ENCODE measurements around the gene OR6B3.
A peak's percentile ranks its signal among the peaks of the same experiment; 100 is the strongest.
"Not testable (repeated sequence)": the region's sequence is repeated elsewhere in the genome, so short reads cannot be mapped to it uniquely, and the experiment has no call there.

OR6B3 gene

GRCh38 chr2:240055177-240055917, 2.0 kb upstream of the OR6B3 start:
- peaks cover 31% of the 10 kb centered on the region for H3K27me3 Mint-ChIP-seq
- no peaks in the 10 kb centered on the region for H3K9me3 Mint-ChIP-seq
- no peak overlapping the region for H3K27ac Mint-ChIP-seq
- no peaks in the 10 kb centered on the region for H3K36me3 Mint-ChIP-seq
- H3K4me3 Mint-ChIP-seq = no peak overlapping the region
- H3K4me1 Mint-ChIP-seq = no peaks in the 10 kb centered on the region

DNA sequence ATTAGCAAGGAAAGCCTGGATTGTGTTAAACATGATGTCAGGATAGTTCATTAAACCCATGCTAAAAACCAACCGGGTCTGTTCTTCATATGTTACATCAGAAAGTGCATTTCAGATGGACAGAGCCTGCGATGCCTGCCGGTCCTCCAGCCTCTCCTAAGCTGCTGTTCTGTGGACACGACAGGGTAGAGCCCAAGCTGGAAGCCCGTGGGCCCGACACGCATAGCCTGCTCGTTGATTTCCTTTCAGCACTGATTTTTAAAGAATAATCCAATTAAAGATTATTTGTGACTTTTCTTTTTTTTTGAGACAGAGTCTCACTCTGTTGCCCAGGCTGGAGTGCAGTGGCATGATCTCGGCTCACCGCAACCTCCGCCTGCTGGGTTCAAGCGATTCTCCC, 797 bp downstream of the OR6B3 start:
- H3K9me3 Mint-ChIP-seq = no peaks in the 10 kb centered on the region
- no peak overlapping the region for H3K4me3 Mint-ChIP-seq
- H3K27me3 Mint-ChIP-seq = peaks cover 43% of the 10 kb centered on the region
- H3K27ac Mint-ChIP-seq = no peak overlapping the region
- no peaks in the 10 kb centered on the region for H3K4me1 Mint-ChIP-seq
- H3K36me3 Mint-ChIP-seq = no peaks in the 10 kb centered on the region

DNA sequence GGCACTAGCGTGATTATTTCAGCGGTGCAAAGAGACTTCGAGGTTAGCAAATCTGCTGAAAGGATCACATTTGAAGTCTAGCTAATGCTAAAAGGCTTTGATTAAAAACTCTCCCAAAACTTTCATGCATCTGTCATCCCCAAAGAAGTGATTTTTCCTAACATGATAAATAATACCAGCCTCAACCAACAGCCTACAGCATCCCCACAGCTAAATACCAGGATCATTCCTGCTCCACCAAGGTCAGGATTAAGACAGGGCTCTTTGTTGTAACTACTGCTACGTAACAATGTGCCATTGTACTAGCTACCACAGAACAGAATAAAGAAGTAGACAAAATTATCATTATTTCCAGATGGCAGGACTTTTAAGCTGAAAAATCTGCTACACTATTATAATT, 1.6 kb downstream of the OR6B3 start:
- H3K4me3 Mint-ChIP-seq = no peak overlapping the region
- no peaks in the 10 kb centered on the region for H3K4me1 Mint-ChIP-seq
- peaks cover 46% of the 10 kb centered on the region for H3K27me3 Mint-ChIP-seq
- no peaks in the 10 kb centered on the region for H3K36me3 Mint-ChIP-seq
- H3K27ac Mint-ChIP-seq = no peak overlapping the region
- no peaks in the 10 kb centered on the region for H3K9me3 Mint-ChIP-seq

GRCh38 chr2:240050278-240050677, 3.0 kb downstream of the OR6B3 start:
- Mint-ChIP-seq H3K4me1 (no peaks in the 10 kb centered on the region), H3K9me3 (no peaks in the 10 kb centered on the region), H3K27ac (no peak overlapping the region), H3K36me3 (no peaks in the 10 kb centered on the region), H3K27me3 (peaks cover 37% of the 10 kb centered on the region), H3K4me3 (no peak overlapping the region)

GRCh38 chr2:240048237-240048636, 5.1 kb downstream of the OR6B3 start:
- H3K27me3 Mint-ChIP-seq = peaks cover 29% of the 10 kb centered on the region
- no peak overlapping the region for H3K27ac Mint-ChIP-seq
- no peaks in the 10 kb centered on the region for H3K36me3 Mint-ChIP-seq
- H3K4me1 Mint-ChIP-seq = no peaks in the 10 kb centered on the region
- H3K9me3 Mint-ChIP-seq = no peaks in the 10 kb centered on the region
- no peak overlapping the region for H3K4me3 Mint-ChIP-seq

- H3K27ac Mint-ChIP-seq = no peak overlapping the region
- H3K27me3 Mint-ChIP-seq = peaks cover 23% of the 10 kb centered on the region
- no peaks in the 10 kb centered on the region for H3K36me3 Mint-ChIP-seq
- no peak overlapping the region for H3K4me3 Mint-ChIP-seq
- no peaks in the 10 kb centered on the region for H3K4me1 Mint-ChIP-seq
- H3K9me3 Mint-ChIP-seq = no peaks in the 10 kb centered on the region
Observed at GRCh38 chr2:240045098-240045497, 8.2 kb downstream of the OR6B3 start.

- H3K4me1 Mint-ChIP-seq, H3K4me3 Mint-ChIP-seq, H3K36me3 Mint-ChIP-seq, H3K27ac Mint-ChIP-seq, H3K9me3 Mint-ChIP-seq: not testable (repeated sequence)
- H3K27me3 Mint-ChIP-seq = peaks cover 19% of the 10 kb centered on the region
Observed at GRCh38 chr2:240044096-240044495, 9.2 kb downstream of the OR6B3 start.

- peaks cover 14% of the 10 kb centered on the region for H3K27me3 Mint-ChIP-seq
- no peaks in the 10 kb centered on the region for H3K4me1 Mint-ChIP-seq
- H3K4me3 Mint-ChIP-seq = no peak overlapping the region
Observed at GRCh38 chr2:240043279-240043989, 9.9 kb downstream of the OR6B3 start.

DNA sequence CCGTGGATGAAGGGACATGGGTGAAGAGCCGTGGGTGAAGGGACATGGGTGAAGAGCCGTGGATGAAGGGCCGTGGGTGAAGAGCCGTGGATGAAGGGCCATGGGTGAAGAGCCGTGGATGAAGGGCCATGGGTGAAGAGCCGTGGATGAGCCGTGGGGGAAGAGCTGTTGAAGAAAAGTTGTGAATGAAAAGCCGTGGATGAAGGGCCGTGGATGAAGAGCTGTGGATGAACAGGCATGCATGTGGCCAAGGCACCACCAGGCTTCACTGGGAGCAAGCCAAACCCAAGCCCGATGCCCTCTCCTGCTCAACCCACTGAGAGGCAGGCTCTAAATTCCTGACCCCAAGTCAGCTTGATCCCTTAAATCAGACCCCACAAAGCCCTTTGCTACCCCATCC, 10.6 kb downstream of the OR6B3 start:
- peaks cover 12% of the 10 kb centered on the region for H3K27me3 Mint-ChIP-seq
- no peak overlapping the region for H3K4me3 Mint-ChIP-seq
- H3K4me1 Mint-ChIP-seq = no peaks in the 10 kb centered on the region
- H3K27ac Mint-ChIP-seq = no peak overlapping the region
- H3K9me3 Mint-ChIP-seq = no peaks in the 10 kb centered on the region
- H3K36me3 Mint-ChIP-seq = no peaks in the 10 kb centered on the region

More at GRCh38 chr2:240043279-240043989, 9.9 kb downstream of the OR6B3 start:
- Mint-ChIP-seq H3K27ac (no peak overlapping the region), H3K9me3 (no peaks in the 10 kb centered on the region), H3K36me3 (no peaks in the 10 kb centered on the region)

GRCh38 chr2:240041363-240041762, 12.0 kb downstream of the OR6B3 start:
- Mint-ChIP-seq H3K9me3 (no peaks in the 10 kb centered on the region), H3K27ac (no peak overlapping the region), H3K27me3 (peaks cover 12% of the 10 kb centered on the region), H3K36me3 (no peaks in the 10 kb centered on the region), H3K4me3 (no peak overlapping the region), H3K4me1 (no peaks in the 10 kb centered on the region)

DNA sequence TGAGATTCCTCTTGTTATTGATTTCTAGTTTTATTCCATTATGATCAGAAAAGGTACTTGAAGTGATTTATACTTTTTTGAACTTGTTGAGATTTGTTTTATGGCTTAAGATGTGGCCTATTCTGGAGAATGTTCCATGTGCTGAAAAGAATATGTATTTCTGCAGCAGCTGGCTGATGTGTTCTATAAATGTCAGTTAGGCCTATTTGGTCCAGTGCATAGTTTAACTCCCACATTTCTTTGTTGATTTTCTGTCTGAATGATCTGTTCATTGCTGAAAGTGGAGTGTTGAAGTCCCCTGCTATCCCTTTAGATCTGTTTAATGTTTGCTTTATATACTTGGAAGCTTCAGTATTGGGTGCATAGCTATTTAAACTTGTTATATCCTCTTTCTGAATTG, 16.0 kb downstream of the OR6B3 start:
- Mint-ChIP-seq H3K36me3 (no peaks in the 10 kb centered on the region), H3K9me3 (no peaks in the 10 kb centered on the region), H3K4me3 (no peak overlapping the region), H3K4me1 (no peaks in the 10 kb centered on the region), H3K27me3 (peaks cover 10% of the 10 kb centered on the region), H3K27ac (no peak overlapping the region)

DNA sequence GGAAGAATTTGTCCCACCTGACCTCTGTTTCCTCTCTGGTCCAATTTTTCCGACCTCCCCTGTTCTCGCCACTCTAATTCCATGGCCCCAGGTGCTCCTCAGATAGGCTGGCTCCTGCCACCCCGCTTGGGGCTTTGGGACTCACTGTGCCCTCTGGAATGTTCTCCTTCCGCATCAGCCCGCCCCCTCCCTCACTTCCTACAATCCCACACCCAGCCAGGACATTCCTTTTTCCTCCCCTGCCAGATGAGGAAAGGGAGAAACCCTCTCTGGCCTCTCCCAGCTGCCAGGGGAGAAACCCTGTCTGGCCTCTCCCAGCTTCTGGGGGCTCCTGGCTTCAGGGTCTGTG, 20.0 kb downstream of the OR6B3 start:
- H3K4me3 Mint-ChIP-seq = no peak overlapping the region
- no peak overlapping the region for H3K27ac Mint-ChIP-seq
- no peaks in the 10 kb centered on the region for H3K9me3 Mint-ChIP-seq
- H3K4me1 Mint-ChIP-seq = no peaks in the 10 kb centered on the region
- H3K27me3 Mint-ChIP-seq = peaks cover 15% of the 10 kb centered on the region
- H3K36me3 Mint-ChIP-seq = no peaks in the 10 kb centered on the region

DNA sequence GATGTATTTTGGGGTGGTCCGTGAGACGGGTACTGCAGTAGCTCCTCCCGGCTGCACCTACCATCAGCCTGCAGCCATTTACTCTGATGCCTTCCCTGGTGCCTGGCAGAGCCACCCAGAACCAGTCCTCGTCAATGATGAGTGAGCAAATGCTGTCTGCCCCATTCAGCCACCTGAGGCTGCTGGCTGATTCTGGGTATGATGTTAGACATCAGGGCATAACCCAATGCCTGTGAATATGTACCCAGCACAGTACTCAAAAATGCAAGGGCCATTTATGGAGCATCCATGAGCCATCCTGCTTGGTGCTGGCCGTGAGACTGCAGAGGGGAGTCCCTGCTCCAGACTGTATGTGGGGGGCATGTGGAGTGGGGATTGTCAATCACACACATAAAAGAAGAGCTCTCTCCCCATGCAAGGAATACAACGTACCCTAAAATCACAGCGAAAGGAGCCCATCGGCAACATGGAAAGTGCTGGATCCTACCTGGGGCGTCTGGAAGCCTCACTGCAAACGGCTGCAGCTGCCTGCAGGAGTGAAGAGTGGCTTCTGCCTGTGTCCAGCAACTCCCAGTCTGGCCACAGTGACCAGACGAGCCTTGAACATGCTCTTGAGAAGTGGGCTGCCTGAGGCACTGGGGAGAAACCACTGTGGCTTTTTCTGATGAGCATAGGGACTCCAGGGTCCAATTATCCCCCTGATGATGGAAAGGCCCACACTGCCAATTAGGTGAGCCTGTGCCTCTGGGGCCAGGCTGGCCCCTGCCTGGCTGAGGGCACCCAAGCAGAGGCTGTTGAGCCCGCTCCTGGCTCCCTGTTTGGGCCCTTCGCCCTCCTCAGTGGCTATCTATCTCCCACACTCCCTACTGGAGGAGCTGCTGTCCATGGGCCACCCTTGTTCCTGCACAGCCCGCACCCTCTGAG, 20.7 kb downstream of the OR6B3 start:
- Mint-ChIP-seq H3K27ac (no peak overlapping the region), H3K36me3 (no peaks in the 10 kb centered on the region), H3K4me1 (no peaks in the 10 kb centered on the region), H3K4me3 (no peak overlapping the region), H3K27me3 (peaks cover 14% of the 10 kb centered on the region), H3K9me3 (no peaks in the 10 kb centered on the region)

DNA sequence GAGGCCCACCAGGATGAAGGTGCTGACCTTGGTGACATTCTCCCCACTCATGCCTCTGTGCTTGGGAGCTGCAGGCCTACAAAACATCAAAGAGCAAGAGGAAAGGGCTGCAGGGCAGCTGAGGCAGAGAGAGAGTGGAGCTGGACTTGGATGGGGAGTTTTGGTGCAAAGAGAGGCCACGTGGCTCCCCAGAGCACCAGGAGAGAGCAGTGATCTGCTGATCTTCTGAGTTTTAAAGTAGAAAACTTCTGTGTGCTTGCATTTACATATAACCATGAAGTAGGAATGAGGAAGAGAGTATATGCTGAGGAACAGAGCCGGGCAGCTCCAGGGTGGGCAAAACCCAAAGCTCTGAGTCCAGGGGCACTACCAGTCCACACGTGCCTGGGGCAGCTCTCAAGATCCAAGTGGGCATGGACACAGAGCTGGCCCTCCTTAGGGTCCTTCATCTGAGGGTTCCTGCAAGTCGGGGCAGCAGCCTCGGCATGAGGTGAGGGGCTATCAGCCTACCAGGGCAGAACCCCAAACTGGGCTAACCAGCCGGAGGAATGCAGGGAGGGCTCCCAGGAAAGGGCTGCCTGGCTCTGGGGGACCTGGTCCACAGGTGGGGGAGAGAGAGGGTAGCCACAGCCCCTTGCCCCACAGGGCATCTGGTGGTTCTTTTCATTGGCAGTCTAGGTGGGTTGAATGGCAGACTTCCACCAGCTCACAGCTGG, 22.8 kb downstream of the OR6B3 start, which contains the start of gene OR6B2:
Gene OR6B2 (minus strand): TSS at position 51 of the 716 bp plus-strand sequence. CDS start 0 bp downstream, at position 51.
- Mint-ChIP-seq H3K36me3 (no peaks in the 10 kb centered on the region), H3K27me3 (peaks cover 9% of the 10 kb centered on the region), H3K4me3 (no peak within 1 kb of the TSS), H3K9me3 (no peaks in the 10 kb centered on the region), H3K4me1 (no peaks in the 10 kb centered on the region), H3K27ac (no peak within 1 kb of the TSS)

GRCh38 chr2:240024766-240025165, 28.6 kb downstream of the OR6B3 start:
- Mint-ChIP-seq H3K4me3 (peak overlapping the region; percentile 96), H3K36me3 (peaks cover 3% of the 10 kb centered on the region), H3K27me3 (peaks cover 2% of the 10 kb centered on the region), H3K9me3 (no peaks in the 10 kb centered on the region), H3K4me1 (peaks cover 24% of the 10 kb centered on the region), H3K27ac (peak overlapping the region; percentile 97)
